Measurements from ENCODE around the gene FKRP. TPM values are rescaled to one million over a fixed set of nuclear protein-coding genes. Genes with fewer than 3 reads are reported as not detected.

FKRP gene
- total and polyA plus RNA-seq, 2 of the 13 experiments (the other 11 are each of a cell fraction or from before 2014, with no cell fraction given) = 7.3 to 9.8 TPM

DNA sequence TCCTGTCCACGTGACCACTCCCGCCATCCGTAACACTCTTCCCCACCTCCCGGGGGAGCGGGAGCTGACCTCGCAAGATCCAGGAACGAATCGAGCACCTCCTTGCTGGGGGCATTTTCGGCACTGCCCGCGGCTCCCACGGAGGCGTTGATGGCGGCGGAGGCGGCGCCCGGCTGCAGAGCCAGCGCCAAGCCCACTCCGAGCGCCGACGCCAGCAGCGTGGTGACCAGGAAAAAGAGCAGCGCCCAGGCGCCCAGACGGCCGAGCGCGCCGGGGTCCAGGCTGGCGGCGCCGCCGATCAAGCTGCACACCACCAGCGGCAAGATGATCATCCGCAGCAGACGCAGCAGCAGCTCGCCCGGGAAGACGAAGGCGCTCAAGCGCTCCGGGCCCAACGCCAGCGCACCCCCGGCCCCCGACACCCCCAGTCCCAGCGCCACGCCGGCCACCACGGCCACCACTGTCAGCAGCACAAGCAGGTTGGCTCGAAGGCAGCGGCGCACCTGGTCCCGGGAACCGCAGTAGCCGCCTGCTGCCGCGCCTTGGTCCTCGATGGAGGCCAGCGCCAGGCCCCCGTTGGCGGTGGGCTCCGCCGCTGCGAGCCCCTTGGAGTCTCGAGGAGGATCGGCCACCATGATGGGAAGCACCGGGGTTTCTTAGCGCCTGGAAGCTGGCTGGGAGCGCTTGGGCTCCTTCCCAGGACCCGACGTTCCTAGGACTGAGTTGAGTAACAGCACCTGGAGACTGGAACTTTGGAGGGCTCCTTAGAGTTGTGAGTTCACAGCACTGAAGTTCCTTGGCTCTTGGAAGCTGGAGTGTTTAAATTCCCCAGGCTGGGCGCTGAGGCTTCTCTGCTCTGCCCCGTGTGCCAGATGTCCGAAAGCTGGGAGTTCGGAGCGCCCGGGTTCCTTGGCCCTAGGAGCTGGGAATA is 41.7 kb downstream of the FKRP start (continued):
- TF ChIP-seq, protein P1, sequence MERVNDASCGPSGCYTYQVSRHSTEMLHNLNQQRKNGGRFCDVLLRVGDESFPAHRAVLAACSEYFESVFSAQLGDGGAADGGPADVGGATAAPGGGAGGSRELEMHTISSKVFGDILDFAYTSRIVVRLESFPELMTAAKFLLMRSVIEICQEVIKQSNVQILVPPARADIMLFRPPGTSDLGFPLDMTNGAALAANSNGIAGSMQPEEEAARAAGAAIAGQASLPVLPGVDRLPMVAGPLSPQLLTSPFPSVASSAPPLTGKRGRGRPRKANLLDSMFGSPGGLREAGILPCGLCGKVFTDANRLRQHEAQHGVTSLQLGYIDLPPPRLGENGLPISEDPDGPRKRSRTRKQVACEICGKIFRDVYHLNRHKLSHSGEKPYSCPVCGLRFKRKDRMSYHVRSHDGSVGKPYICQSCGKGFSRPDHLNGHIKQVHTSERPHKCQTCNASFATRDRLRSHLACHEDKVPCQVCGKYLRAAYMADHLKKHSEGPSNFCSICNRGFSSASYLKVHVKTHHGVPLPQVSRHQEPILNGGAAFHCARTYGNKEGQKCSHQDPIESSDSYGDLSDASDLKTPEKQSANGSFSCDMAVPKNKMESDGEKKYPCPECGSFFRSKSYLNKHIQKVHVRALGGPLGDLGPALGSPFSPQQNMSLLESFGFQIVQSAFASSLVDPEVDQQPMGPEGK (CRISPR knock-in tag; IDR thresholded peaks at IDR 0.05) = peak; percentile 61
- TF ChIP-seq ZNF589 (CRISPR knock-in tag; conservative IDR thresholded peaks at IDR 0.05) (0 out of 2 replicates have a peak, but pooled peaks have one; percentile 48), SP4 (CRISPR knock-in tag; IDR thresholded peaks at IDR 0.05) (no peak), RXRA (CRISPR knock-in tag; IDR thresholded peaks at IDR 0.05) (peak; percentile 38; the same call in 1 of the 2 replicates), ZNF343 (CRISPR knock-in tag; IDR thresholded peaks at IDR 0.05) (no peak), FOXP1 (IDR thresholded peaks at IDR 0.05) (no peak), FOXP1 (CRISPR knock-in tag; IDR thresholded peaks at IDR 0.05) (no peak), KLF16 (CRISPR knock-in tag; IDR thresholded peaks at IDR 0.05) (no peak), NFKBIZ (CRISPR knock-in tag; IDR thresholded peaks at IDR 0.05) (0 out of 2 replicates have a peak, but pooled peaks have one; percentile 15), ZFP1 (CRISPR knock-in tag; IDR thresholded peaks at IDR 0.05) (no peak)
- TF ChIP-seq, protein P2, sequence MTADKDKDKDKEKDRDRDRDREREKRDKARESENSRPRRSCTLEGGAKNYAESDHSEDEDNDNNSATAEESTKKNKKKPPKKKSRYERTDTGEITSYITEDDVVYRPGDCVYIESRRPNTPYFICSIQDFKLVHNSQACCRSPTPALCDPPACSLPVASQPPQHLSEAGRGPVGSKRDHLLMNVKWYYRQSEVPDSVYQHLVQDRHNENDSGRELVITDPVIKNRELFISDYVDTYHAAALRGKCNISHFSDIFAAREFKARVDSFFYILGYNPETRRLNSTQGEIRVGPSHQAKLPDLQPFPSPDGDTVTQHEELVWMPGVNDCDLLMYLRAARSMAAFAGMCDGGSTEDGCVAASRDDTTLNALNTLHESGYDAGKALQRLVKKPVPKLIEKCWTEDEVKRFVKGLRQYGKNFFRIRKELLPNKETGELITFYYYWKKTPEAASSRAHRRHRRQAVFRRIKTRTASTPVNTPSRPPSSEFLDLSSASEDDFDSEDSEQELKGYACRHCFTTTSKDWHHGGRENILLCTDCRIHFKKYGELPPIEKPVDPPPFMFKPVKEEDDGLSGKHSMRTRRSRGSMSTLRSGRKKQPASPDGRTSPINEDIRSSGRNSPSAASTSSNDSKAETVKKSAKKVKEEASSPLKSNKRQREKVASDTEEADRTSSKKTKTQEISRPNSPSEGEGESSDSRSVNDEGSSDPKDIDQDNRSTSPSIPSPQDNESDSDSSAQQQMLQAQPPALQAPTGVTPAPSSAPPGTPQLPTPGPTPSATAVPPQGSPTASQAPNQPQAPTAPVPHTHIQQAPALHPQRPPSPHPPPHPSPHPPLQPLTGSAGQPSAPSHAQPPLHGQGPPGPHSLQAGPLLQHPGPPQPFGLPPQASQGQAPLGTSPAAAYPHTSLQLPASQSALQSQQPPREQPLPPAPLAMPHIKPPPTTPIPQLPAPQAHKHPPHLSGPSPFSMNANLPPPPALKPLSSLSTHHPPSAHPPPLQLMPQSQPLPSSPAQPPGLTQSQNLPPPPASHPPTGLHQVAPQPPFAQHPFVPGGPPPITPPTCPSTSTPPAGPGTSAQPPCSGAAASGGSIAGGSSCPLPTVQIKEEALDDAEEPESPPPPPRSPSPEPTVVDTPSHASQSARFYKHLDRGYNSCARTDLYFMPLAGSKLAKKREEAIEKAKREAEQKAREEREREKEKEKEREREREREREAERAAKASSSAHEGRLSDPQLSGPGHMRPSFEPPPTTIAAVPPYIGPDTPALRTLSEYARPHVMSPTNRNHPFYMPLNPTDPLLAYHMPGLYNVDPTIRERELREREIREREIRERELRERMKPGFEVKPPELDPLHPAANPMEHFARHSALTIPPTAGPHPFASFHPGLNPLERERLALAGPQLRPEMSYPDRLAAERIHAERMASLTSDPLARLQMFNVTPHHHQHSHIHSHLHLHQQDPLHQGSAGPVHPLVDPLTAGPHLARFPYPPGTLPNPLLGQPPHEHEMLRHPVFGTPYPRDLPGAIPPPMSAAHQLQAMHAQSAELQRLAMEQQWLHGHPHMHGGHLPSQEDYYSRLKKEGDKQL (CRISPR knock-in tag; IDR thresholded peaks at IDR 0.05; ENCODE audit: low read depth) = no peak
- TF ChIP-seq, protein P3, sequence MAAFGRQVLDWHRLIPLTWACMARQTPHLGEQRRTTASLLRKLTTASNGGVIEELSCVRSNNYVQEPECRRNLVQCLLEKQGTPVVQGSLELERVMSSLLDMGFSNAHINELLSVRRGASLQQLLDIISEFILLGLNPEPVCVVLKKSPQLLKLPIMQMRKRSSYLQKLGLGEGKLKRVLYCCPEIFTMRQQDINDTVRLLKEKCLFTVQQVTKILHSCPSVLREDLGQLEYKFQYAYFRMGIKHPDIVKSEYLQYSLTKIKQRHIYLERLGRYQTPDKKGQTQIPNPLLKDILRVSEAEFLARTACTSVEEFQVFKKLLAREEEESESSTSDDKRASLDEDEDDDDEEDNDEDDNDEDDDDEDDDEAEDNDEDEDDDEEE (CRISPR knock-in tag; IDR thresholded peaks at IDR 0.05) = peak; percentile 74; the same call in 1 of the 2 replicates
- TF ChIP-seq, protein P4, sequence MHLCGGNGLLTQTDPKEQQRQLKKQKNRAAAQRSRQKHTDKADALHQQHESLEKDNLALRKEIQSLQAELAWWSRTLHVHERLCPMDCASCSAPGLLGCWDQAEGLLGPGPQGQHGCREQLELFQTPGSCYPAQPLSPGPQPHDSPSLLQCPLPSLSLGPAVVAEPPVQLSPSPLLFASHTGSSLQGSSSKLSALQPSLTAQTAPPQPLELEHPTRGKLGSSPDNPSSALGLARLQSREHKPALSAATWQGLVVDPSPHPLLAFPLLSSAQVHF (CRISPR knock-in tag; IDR thresholded peaks at IDR 0.05) = 0 out of 2 replicates have a peak, but pooled peaks have one; percentile 51
- TF ChIP-seq, protein P5, sequence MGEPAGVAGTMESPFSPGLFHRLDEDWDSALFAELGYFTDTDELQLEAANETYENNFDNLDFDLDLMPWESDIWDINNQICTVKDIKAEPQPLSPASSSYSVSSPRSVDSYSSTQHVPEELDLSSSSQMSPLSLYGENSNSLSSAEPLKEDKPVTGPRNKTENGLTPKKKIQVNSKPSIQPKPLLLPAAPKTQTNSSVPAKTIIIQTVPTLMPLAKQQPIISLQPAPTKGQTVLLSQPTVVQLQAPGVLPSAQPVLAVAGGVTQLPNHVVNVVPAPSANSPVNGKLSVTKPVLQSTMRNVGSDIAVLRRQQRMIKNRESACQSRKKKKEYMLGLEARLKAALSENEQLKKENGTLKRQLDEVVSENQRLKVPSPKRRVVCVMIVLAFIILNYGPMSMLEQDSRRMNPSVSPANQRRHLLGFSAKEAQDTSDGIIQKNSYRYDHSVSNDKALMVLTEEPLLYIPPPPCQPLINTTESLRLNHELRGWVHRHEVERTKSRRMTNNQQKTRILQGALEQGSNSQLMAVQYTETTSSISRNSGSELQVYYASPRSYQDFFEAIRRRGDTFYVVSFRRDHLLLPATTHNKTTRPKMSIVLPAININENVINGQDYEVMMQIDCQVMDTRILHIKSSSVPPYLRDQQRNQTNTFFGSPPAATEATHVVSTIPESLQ (CRISPR knock-in tag; conservative IDR thresholded peaks at IDR 0.05) = no peak
